T-helper 1 cell treated with Interleukin-12 subunit alpha and Interleukin-12 subunit beta and Interleukin-4 antibody, amounts not matched to agents 30 μg/mL and 1 μg/mL, for 36 hours (primary cell): ENCODE results near the gene EIF3A.
A peak's percentile ranks its signal among the peaks of the same experiment; 100 is the strongest.
"Not testable (repeated sequence)": the region's sequence is repeated elsewhere in the genome, so short reads cannot be mapped to it uniquely, and the experiment has no call there.

Experiments used
- H3K27ac Mint-ChIP-seq: one replicate; pipeline ENCODE4 v1.8.0; 2021; ENCODE audit warnings: mild to moderate bottlenecking, mixed read lengths
- H3K27me3 Mint-ChIP-seq: one replicate; pipeline ENCODE4 v1.8.0; 2021; ENCODE audit warnings: low read depth, mixed read lengths
- H3K36me3 Mint-ChIP-seq: one replicate; pipeline ENCODE4 v1.8.0; 2021; ENCODE audit warnings: low read depth, mixed read lengths
- H3K4me1 Mint-ChIP-seq: one replicate; pipeline ENCODE4 v1.8.0; 2021; ENCODE audit warnings: low read depth, mixed read lengths
- H3K4me3 Mint-ChIP-seq: one replicate; pipeline ENCODE4 v1.8.0; 2021; ENCODE audit warnings: mild to moderate bottlenecking, moderate library complexity, mixed read lengths
- H3K9me3 Mint-ChIP-seq: one replicate; pipeline ENCODE4 v1.8.0; 2021; ENCODE audit warnings: mixed read lengths

Gene EIF3A

DNA sequence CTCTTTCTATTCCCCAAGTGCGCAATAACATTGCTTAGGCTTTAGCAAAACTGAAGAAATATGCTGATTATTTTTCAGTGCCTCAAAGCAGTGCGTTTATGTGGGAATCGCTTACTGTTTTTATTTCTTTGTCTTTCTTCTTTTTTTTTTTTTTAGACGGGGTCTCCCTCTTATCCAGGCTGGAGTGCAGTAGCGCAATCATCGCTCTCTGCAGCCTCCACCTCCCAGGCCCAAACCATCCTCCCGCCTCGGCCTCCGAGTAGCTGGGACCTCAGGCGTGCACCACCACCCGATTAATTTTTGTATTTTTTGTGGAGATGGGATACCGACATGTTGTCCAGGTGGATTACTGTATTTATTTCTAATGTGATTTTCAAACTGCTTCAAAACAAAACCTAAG, 24.5 kb upstream of the EIF3A start:
- H3K9me3 Mint-ChIP-seq = no peaks in the 10 kb centered on the region
- H3K4me1 Mint-ChIP-seq = peaks cover 36% of the 10 kb centered on the region
- H3K27me3 Mint-ChIP-seq = peaks cover 3% of the 10 kb centered on the region
- no peak overlapping the region for H3K27ac Mint-ChIP-seq
- peaks cover 12% of the 10 kb centered on the region for H3K36me3 Mint-ChIP-seq
- peak overlapping the region; percentile 82 for H3K4me3 Mint-ChIP-seq

DNA sequence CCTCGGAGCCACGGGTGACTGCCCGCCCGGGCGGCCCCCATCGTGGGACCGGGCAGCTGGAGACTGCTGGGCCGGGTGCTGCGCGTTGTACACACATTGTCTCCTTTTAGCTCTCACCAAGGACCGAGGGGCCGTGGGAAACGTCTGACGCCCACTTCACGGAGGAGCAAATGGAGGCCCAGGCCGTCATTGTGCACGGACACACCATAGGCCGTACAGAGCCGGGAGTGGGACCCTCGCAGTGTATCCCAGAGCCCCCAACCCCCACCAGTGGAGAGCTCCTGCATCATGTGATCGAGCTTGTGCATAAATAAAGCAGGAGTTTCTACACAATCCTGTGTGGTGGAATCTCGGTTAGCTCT, 24.0 kb upstream of the EIF3A start:
- H3K9me3 Mint-ChIP-seq = no peaks in the 10 kb centered on the region
- peaks cover 3% of the 10 kb centered on the region for H3K27me3 Mint-ChIP-seq
- peaks cover 10% of the 10 kb centered on the region for H3K36me3 Mint-ChIP-seq
- H3K4me3 Mint-ChIP-seq = peak overlapping the region; percentile 82
- peaks cover 37% of the 10 kb centered on the region for H3K4me1 Mint-ChIP-seq
- no peak overlapping the region for H3K27ac Mint-ChIP-seq

DNA sequence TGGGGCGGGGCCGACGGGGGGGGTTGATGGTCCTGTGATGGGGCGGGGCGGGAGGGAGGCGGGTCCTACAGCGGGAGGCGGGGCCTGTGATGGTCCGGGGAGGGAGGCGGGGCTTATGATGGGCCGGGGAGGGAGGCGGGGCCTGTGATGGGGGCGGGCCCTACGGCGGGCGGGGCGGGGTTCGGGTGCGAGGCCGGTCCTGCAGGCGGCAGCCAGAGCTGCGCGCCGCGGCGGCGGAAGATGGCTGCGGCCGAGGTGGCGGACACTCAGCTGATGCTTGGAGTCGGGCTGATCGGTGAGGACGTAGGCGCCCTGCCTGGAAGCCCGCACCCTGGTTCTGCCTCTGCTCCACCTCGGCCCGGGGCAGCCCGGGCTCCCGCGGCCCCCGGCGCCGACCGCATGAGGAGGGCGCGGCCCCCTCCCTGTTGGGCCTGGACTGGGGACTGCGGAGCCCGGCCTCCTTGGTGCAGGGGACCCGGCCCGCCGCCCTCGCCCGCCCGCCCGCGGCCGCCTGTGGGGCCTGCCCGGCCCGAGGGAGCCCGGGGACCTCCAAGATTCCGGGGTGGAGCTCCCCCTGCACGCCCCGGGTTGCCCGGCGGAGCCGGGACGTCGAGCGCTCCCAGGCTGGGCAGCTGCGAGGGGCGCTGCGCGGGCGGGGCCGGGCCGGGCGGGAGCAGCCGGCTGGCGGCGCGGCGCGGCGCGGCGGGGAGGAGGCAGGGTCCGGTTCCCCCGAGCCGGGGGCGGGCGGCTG, 23.5 kb upstream of the EIF3A start, which contains the start of gene DENND10:
DENND10 (plus strand) TSS at position 211 of the 751 bp plus-strand sequence; CDS start at position 241, 30 bp downstream.
- H3K27me3 Mint-ChIP-seq = peaks cover 3% of the 10 kb centered on the region
- H3K27ac Mint-ChIP-seq = peak within 1 kb of the TSS; percentile 76
- H3K9me3 Mint-ChIP-seq = no peaks in the 10 kb centered on the region
- peak within 1 kb of the TSS; percentile 83 for H3K4me3 Mint-ChIP-seq
- peaks cover 6% of the 10 kb centered on the region for H3K36me3 Mint-ChIP-seq
- peaks cover 37% of the 10 kb centered on the region for H3K4me1 Mint-ChIP-seq

DNA sequence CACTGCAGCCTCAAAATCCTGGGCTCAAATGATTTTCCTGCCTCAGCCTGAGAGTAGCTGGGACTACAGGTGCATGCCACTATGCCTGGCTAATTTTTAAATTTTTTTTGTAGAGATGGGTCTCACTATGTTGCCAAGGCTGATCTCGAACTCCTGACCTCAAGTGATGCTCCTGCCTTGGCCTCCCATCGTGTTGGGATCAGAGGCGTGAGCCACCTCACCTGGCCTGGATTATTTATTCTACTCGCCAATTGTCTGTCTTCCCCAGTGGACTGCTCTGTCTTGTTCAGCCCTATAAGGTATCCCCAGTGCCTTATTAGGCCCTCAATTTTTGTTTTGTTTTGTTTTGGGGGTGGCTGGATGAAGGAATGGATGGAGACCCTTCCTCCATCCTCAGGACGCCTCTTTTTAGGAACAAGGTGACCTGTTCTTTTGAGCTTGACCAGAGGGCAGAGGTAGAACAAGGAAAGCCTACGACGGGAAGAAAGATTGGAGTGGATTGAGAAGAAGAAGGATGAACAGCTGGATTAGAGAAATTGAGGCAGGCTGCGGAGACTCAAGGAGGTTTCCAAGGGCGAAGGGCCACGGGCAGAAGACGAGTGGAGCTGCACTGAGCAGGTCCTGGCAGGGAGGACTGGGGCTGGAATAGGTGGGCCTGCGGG, 22.8 kb upstream of the EIF3A start:
- Mint-ChIP-seq H3K27ac (peak overlapping the region; percentile 76), H3K4me1 (peaks cover 37% of the 10 kb centered on the region), H3K27me3 (peaks cover 3% of the 10 kb centered on the region)

DNA sequence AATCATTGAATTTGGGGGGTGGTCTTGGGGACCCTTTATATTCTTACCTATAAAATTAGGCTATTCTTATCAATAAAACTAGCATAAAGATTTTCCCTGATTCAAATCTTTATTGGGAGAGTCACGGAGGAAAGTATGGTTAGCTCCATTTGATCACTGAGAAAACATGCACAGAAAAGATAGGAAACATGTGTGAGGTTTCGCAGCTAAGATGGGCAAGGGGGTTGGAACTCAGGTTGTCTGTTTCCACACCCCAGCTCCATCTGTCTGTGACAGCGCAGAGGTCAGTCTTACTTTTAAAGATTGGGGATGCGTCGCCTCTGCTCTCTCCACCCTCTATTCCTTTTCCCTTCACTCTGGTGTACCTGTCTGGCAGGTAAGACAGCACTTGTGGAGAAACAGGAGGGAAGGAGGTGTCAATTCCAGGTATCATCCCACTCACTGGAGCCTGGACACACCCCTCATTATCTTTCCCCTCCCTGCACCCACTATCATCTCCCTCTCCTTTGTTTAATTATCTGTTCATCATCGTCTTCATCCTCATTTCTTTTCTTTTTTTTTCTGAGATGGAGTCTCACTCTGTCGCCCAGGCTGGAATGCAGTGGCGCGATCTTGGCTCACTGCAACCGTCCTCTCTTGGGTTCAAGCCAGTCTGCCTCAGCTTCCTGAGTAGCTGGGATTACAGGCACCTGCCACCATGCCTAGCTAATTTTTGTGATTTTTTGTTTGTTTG, 20.9 kb upstream of the EIF3A start:
- Mint-ChIP-seq H3K4me3 (no peak overlapping the region), H3K36me3 (no peaks in the 10 kb centered on the region), H3K27ac (no peak overlapping the region), H3K4me1 (peaks cover 32% of the 10 kb centered on the region), H3K9me3 (no peaks in the 10 kb centered on the region), H3K27me3 (peaks cover 3% of the 10 kb centered on the region)

More for the DNA sequence above, 22.8 kb upstream of the EIF3A start:
- Mint-ChIP-seq H3K9me3 (no peaks in the 10 kb centered on the region), H3K36me3 (peaks cover 5% of the 10 kb centered on the region), H3K4me3 (peak overlapping the region; percentile 83)

DNA sequence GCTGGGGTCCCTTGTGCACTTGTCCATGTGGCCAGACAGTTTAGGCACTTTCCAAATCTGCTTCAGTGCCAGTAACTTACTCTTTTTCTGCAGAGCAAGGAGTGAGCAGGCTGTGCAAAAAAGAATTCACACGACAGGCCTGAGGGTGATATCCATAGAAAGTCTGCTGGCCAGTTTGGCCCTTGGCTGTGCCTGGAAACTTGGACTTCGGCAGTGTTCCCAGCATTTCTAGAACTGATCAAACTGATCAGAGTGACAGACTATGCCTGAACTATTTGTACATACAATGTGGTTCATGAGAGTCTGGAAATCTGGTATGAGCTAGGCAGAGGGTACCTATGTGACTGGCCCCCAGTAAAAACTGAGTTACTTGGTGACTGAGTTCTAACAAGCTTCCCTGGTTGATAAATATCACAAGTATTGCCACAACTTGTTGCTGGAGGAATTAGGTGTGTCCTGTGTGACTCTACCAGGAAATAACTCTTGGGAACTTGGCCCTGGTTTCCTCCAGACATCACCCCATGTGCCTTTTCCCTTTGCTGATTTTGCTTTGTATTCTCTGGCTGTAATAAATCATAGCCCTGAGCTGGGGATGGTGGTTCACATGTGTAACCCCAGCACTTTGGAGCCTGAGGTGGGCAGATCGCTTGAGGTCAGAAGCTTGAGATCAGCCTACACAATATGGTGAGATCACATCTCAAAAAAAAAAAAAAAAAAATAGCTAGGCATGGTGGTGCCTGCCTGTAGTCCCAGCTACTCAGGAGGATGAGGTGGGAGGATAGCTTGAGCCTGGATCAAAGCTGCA, 20.0 kb upstream of the EIF3A start:
- no peaks in the 10 kb centered on the region for H3K9me3 Mint-ChIP-seq
- peaks cover 3% of the 10 kb centered on the region for H3K27me3 Mint-ChIP-seq
- no peak overlapping the region for H3K4me3 Mint-ChIP-seq
- peaks cover 35% of the 10 kb centered on the region for H3K4me1 Mint-ChIP-seq
- no peaks in the 10 kb centered on the region for H3K36me3 Mint-ChIP-seq
- H3K27ac Mint-ChIP-seq = peak overlapping the region; percentile 45

DNA sequence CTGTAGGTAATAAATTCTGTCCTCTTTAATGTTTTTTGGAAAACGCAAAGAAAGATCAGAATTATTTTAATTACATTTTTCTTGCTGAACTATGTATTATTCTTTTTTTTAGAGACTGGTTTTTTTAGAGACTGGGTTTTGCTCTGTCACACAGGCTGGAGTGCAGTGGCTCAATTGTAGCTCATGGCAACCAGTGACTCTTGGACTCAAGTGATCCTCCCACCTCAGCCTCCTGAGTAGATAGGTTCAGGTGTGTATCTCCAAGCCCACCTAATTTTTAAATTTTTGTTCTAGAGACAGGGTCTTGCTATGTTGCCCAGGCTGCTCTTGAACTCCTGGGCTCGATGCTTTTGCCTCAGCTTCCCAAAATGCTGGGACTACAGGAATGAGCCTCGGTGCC, 18.0 kb upstream of the EIF3A start:
- Mint-ChIP-seq H3K9me3 (no peaks in the 10 kb centered on the region), H3K4me3 (no peak overlapping the region), H3K27me3 (peaks cover 3% of the 10 kb centered on the region), H3K27ac (no peak overlapping the region), H3K4me1 (peaks cover 34% of the 10 kb centered on the region), H3K36me3 (no peaks in the 10 kb centered on the region)

DNA sequence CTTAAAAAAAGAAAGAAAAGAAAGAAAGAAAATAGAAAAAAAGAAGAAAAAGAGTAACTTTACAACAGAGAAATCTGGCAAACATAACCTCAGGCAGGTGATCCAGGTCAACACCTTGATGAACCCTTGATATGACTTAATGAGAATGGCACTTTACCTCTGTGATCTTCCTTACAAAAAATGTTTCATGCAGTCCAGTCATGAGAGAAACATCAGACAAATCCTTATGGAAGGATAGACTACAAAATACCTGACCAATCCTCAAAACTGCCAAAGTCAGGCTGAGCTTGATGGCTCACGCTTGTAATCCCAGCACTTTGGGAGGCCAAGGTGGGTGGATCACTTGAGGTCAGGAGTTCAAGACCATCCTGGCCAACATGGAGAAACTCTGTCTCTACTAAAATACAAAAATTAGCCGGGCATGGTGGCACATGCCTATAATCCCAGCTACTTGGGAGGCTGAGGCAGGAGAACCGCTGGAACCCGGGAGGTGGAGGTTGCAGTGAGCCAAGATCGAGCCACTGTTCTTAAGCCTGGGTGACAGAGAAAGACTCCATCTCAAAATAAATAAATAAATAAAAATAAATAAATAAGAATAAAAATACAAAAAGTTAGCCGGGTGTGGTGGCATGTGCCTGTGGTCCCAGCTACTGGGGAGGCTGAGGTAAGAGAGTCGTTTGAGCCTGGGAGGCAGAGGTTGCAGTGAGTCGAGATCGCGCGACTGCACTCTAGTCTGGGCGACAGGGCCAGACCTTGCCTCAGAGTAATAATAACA, 16.2 kb upstream of the EIF3A start:
- not testable (repeated sequence) for H3K27ac Mint-ChIP-seq
- peaks cover 30% of the 10 kb centered on the region for H3K4me1 Mint-ChIP-seq

DNA sequence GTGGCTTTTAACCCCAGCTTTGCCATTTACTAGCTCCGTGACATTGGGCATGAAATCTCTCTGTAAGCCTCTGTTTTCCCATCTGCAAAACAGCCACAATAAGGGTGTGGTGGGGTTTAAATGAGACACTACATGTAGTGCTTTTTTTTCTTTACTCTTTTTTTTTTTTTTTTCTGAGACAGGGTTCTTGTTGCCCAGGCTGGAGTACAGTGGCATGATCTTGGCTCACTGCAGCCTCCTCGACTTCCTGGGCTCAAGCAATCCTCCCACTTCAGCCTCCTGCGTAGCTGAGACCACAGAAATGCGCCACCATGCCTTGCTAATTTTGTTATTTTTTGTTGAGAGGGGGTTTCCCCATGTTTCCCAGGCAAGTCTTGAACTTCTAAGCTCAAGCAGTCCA, 15.0 kb upstream of the EIF3A start:
- Mint-ChIP-seq H3K9me3 (no peaks in the 10 kb centered on the region), H3K27ac (no peak overlapping the region), H3K4me1 (peaks cover 29% of the 10 kb centered on the region), H3K4me3 (peak overlapping the region; percentile 46), H3K27me3 (no peaks in the 10 kb centered on the region), H3K36me3 (peaks cover 3% of the 10 kb centered on the region)

More for the DNA sequence above, 16.2 kb upstream of the EIF3A start:
- not testable (repeated sequence) for H3K27me3 Mint-ChIP-seq, H3K4me3 Mint-ChIP-seq, H3K36me3 Mint-ChIP-seq, H3K9me3 Mint-ChIP-seq

DNA sequence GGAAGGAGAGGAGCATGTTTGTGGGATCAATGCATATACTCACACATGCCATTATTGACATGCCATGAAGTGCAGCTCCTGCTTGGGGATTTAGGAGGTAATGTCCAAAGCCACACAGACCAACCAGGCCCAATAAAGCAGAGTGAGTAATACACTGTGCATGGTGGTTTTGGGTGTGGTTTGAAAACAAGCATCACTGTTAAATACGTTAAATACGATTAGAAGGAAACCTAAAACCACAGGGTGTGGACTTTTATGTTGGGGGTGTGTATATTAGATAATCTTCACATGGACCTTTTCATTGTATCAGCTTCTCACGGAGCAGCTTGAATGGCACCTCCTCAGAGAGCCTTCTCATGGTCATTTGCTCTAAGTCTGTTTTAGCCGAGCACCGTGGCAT, 10.4 kb upstream of the EIF3A start:
- Mint-ChIP-seq H3K9me3 (no peaks in the 10 kb centered on the region), H3K27me3 (no peaks in the 10 kb centered on the region), H3K4me1 (peaks cover 38% of the 10 kb centered on the region), H3K27ac (peak overlapping the region; percentile 90), H3K4me3 (peak overlapping the region; percentile 11), H3K36me3 (peaks cover 7% of the 10 kb centered on the region)

DNA sequence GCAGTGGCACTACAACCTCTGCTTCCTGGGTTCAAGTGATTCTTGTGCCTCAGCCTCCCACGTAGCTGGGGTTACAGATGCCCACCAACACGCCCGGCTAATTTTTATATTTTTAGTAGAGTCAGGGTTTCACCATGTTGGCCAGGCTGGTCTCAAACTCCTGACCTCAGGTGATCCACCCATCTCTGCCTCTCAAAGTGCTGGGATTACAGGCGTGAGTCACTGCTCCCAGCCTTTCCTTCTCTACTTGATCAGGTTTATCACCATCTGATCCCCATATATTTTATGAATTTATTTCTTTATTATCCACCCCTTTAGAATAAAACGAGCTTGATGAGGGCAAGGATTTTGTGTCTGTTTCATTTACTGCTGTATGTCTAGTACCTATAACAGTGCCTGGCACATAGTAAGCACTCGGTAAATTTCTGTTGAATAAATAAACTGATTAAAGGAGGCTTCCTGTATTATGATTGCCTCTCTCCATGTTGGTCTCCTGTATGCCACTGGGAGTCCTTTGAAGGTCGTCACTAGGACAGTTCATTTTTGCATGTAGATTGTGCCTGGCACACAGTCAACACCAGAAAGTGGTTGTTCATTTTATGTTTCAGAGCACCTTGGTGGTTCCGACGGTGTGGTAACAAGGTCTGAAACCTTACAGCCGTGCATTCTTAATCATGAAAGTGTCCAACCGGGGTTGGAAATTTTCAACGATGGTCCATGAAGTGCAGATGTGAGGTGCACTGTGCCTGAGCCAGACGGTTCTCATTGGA, 9.6 kb upstream of the EIF3A start:
- H3K27me3 Mint-ChIP-seq = no peaks in the 10 kb centered on the region
- peaks cover 34% of the 10 kb centered on the region for H3K4me1 Mint-ChIP-seq
- peak overlapping the region; percentile 90 for H3K27ac Mint-ChIP-seq
- H3K9me3 Mint-ChIP-seq = no peaks in the 10 kb centered on the region
- no peak overlapping the region for H3K4me3 Mint-ChIP-seq
- H3K36me3 Mint-ChIP-seq = peaks cover 7% of the 10 kb centered on the region

DNA sequence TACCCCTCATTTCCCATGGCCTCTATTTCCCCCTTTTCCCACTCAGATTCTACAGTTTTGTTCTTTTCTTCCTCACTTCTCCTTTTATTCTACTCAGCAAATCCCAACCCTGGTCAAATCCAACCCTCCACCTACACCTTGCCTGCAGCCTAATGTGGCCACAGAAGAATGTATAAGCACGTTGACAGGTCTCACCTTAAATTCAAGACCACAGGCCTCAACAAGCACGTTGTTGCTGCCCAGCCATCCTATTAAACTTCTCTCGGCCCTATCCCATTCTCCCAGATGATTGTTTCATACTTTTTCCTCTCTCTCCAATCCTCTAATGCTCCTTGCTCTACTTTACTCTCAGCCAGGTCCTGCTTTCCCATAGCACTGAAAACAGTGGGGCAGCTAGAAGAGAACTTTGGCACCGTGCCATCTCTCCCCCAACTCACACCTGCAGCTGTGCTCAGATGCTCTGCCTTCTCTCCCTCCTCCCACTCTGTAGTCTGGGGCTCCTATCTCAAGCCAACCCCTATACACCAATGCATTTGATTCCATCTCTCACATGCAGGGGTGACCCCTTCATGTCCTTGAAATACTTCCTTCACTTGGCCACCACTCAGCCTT, 6.8 kb upstream of the EIF3A start:
- no peak overlapping the region for H3K4me3 Mint-ChIP-seq
- no peak overlapping the region for H3K27ac Mint-ChIP-seq
- H3K4me1 Mint-ChIP-seq = peaks cover 40% of the 10 kb centered on the region
- no peaks in the 10 kb centered on the region for H3K27me3 Mint-ChIP-seq
- H3K9me3 Mint-ChIP-seq = no peaks in the 10 kb centered on the region
- H3K36me3 Mint-ChIP-seq = peaks cover 7% of the 10 kb centered on the region

DNA sequence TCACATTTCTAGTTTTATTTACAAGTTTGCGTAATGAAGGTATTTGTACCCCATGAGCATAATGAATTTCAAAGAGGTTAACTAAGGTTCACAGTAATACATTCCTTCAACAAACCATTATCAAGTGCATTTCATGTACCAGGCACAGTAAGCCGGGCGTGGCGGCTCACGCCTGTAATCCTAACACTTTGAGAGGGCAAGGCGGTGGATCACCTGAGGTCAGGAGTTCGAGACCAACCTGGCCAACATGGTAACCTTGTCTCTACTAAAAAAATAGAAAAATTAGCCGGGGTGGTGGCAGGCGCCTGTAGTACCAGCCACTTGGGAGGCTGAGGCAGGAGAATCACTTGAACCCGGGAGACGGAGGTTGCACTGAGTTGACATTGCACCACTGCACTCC, 4.3 kb upstream of the EIF3A start:
- Mint-ChIP-seq H3K27me3 (no peaks in the 10 kb centered on the region), H3K27ac (no peak overlapping the region), H3K4me3 (no peak overlapping the region), H3K4me1 (peaks cover 30% of the 10 kb centered on the region), H3K9me3 (no peaks in the 10 kb centered on the region), H3K36me3 (peaks cover 12% of the 10 kb centered on the region)
